Measurements from ENCODE around the gene SLC1A5. TPM values are rescaled to one million over a fixed set of nuclear protein-coding genes. Genes with fewer than 3 reads are reported as not detected.
"Not testable (repeated sequence)": the region's sequence is repeated elsewhere in the genome, so short reads cannot be mapped to it uniquely, and the experiment has no call there.

SLC1A5 gene
- total and polyA plus RNA-seq, 4 donors: 38.2 to 216 (median 106) TPM

GRCh38 chr19:46824890-46825730 is 36.7 kb upstream of the SLC1A5 start:
- Histone ChIP-seq H3K36me3 (ENCODE audit: control insufficient read depth in 4 of 4, insufficient read depth in 4 of 4, low read length in 4 of 4) (no peaks in the 10 kb centered on the region), H3K9me3 (ENCODE audit: control insufficient read depth in 4 of 4, insufficient read depth in 3 of 4, low read length in 3 of 4) (no peaks in the 10 kb centered on the region), H3K27me3 (ENCODE audit: control insufficient read depth in 3 of 3, insufficient read depth in 3 of 3, low read length in 2 of 3) (no peaks in the 10 kb centered on the region), H3K9ac (ENCODE audit: insufficient read depth in 1 of 2, low read length in 2 of 2) (no peak overlapping the region), H3K4me3 (no peak overlapping the region), H3K4me1 (ENCODE audit: control insufficient read depth in 5 of 5, insufficient read depth in 5 of 5, low read length in 5 of 5) (peaks cover 0 to 10% (median 0%) of the 10 kb centered on the region in 5 donors), H3K27ac (ENCODE audit: low read depth in 1 of 2, low read length in 1 of 2) (no peak overlapping the region)
- DNase-seq (no peak), ATAC-seq (ENCODE audit: insufficient read depth, low FRiP score) (no peak)
- WGBS, 2 donors: 72 to 75% methylated on average over 21 of the region's 21 CpGs
- no peak for TF ChIP-seq CTCF (IDR thresholded peaks at IDR 0.05; ENCODE audit: control extremely low read depth, extremely low read depth)

- WGBS, 2 donors: 78 to 93% methylated on average over 6 of the region's 6 CpGs
These were observed 34.7 kb upstream of the SLC1A5 start for GRCh38 chr19:46823049-46823448.

GRCh38 chr19:46822410-46822787 is 34.0 kb upstream of the SLC1A5 start:
- DNase-seq; H3K27me3 ChIP-seq (ENCODE audit: control insufficient read depth in 3 of 3, insufficient read depth in 3 of 3, low read length in 2 of 3); H3K36me3 ChIP-seq (ENCODE audit: control insufficient read depth in 4 of 4, insufficient read depth in 4 of 4, low read length in 4 of 4); H3K9ac ChIP-seq (ENCODE audit: insufficient read depth in 1 of 2, low read length in 2 of 2); ATAC-seq (ENCODE audit: insufficient read depth, low FRiP score); H3K9me3 ChIP-seq (ENCODE audit: control insufficient read depth in 4 of 4, insufficient read depth in 3 of 4, low read length in 3 of 4); H3K4me1 ChIP-seq (ENCODE audit: control insufficient read depth in 5 of 5, insufficient read depth in 5 of 5, low read length in 5 of 5); H3K4me3 ChIP-seq: not testable (repeated sequence)
- H3K27ac ChIP-seq (ENCODE audit: low read depth in 1 of 2, low read length in 1 of 2): peak overlapping the region in 1 of 2 donors; percentile 35
- 74 to 89% methylated on average over 4 of the region's 4 CpGs for WGBS, 2 donors

More at GRCh38 chr19:46823049-46823448, 34.7 kb upstream of the SLC1A5 start:
- Histone ChIP-seq H3K9me3 (ENCODE audit: control insufficient read depth in 4 of 4, insufficient read depth in 3 of 4, low read length in 3 of 4) (no peaks in the 10 kb centered on the region), H3K36me3 (ENCODE audit: control insufficient read depth in 4 of 4, insufficient read depth in 4 of 4, low read length in 4 of 4) (no peaks in the 10 kb centered on the region), H3K27me3 (ENCODE audit: control insufficient read depth in 3 of 3, insufficient read depth in 3 of 3, low read length in 2 of 3) (no peaks in the 10 kb centered on the region), H3K4me1 (ENCODE audit: control insufficient read depth in 5 of 5, insufficient read depth in 5 of 5, low read length in 5 of 5) (peaks cover 0 to 7% (median 0%) of the 10 kb centered on the region in 5 donors), H3K9ac (ENCODE audit: insufficient read depth in 1 of 2, low read length in 2 of 2) (no peak overlapping the region), H3K27ac (ENCODE audit: low read depth in 1 of 2, low read length in 1 of 2) (no peak overlapping the region), H3K4me3 (no peak overlapping the region)
- ATAC-seq (ENCODE audit: insufficient read depth, low FRiP score): no peak
- no peak for DNase-seq
- no peak for TF ChIP-seq CTCF (IDR thresholded peaks at IDR 0.05; ENCODE audit: control extremely low read depth, extremely low read depth)

- DNase-seq (no peak), ATAC-seq (ENCODE audit: insufficient read depth, low FRiP score) (no peak)
- peaks cover 0 to 7% (median 0%) of the 10 kb centered on the region in 5 donors for H3K4me1 ChIP-seq (ENCODE audit: control insufficient read depth in 5 of 5, insufficient read depth in 5 of 5, low read length in 5 of 5)
- H3K27me3 ChIP-seq (ENCODE audit: control insufficient read depth in 3 of 3, insufficient read depth in 3 of 3, low read length in 2 of 3): no peaks in the 10 kb centered on the region
- no peaks in the 10 kb centered on the region for H3K9me3 ChIP-seq (ENCODE audit: control insufficient read depth in 4 of 4, insufficient read depth in 3 of 4, low read length in 3 of 4)
- WGBS, 2 donors: 47 to 55% methylated on average over 18 of the region's 18 CpGs
- peak overlapping the region in 1 of 2 donors; percentile 35 for H3K27ac ChIP-seq (ENCODE audit: low read depth in 1 of 2, low read length in 1 of 2)
- no peak overlapping the region for H3K4me3 ChIP-seq
- no peak for TF ChIP-seq CTCF (IDR thresholded peaks at IDR 0.05; ENCODE audit: control extremely low read depth, extremely low read depth)
- no peaks in the 10 kb centered on the region for H3K36me3 ChIP-seq (ENCODE audit: control insufficient read depth in 4 of 4, insufficient read depth in 4 of 4, low read length in 4 of 4)
- no peak overlapping the region for H3K9ac ChIP-seq (ENCODE audit: insufficient read depth in 1 of 2, low read length in 2 of 2)
These were observed 33.4 kb upstream of the SLC1A5 start for GRCh38 chr19:46821512-46822409.
